Kidney glomerular epithelial cell (primary cell): ENCODE results near the gene MORC1.
"Not testable (repeated sequence)": the region's sequence is repeated elsewhere in the genome, so short reads cannot be mapped to it uniquely, and the experiment has no call there.

ENCODE experiments used
- DNase-seq: peaks from one replicate; lab custom pipeline; 2025; lab: John Stamatoyannopoulos, UW

Gene MORC1, protein sequence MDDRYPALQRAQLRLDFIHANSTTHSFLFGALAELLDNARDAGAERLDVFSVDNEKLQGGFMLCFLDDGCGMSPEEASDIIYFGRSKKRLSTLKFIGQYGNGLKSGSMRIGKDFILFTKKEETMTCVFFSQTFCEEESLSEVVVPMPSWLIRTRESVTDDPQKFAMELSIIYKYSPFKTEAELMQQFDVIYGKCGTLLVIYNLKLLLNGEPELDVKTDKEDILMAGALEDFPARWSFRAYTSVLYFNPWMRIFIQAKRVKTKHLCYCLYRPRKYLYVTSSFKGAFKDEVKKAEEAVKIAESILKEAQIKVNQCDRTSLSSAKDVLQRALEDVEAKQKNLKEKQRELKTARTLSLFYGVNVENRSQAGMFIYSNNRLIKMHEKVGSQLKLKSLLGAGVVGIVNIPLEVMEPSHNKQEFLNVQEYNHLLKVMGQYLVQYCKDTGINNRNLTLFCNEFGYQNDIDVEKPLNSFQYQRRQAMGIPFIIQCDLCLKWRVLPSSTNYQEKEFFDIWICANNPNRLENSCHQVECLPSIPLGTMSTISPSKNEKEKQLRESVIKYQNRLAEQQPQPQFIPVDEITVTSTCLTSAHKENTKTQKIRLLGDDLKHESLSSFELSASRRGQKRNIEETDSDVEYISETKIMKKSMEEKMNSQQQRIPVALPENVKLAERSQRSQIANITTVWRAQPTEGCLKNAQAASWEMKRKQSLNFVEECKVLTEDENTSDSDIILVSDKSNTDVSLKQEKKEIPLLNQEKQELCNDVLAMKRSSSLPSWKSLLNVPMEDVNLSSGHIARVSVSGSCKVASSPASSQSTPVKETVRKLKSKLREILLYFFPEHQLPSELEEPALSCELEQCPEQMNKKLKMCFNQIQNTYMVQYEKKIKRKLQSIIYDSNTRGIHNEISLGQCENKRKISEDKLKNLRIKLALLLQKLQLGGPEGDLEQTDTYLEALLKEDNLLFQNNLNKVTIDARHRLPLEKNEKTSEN

GRCh38 chr3:109117939-109118338, at the start of gene MORC1:
Gene MORC1 (minus strand): TSS chr3:109118134. CDS start chr3:109118059, 75 bp downstream.
- no peak for DNase-seq

- no peak for DNase-seq
These were observed 48.0 kb upstream of the MORC1 start for GRCh38 chr3:109165905-109166304.

GRCh38 chr3:109161487-109162123, 43.7 kb upstream of the MORC1 start:
- DNase-seq, result peak; percentile 77

- DNase-seq, result peak; percentile 65
These were observed 37.9 kb upstream of the MORC1 start for GRCh38 chr3:109155828-109156227.

DNA sequence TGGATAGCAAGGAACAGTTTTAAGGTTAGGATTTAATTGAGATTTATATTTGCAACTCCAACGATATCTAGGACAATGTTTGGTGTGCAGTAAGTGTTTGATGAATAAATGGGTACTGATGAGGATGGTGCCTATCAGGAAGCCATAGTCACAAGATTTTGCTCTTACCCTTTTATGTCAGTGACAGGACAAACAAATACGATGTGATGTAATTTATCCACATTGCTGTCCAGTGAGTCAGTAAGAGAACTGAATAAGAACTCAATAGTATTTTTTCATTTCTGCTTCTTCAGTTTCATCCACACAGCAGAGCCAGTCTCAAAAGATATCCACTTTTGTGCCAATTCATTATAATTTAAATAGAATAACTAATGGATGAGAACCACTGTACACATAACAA, 37.0 kb upstream of the MORC1 start:
- DNase-seq, result peak; percentile 48

- DNase-seq, result no peak
These were observed 34.4 kb upstream of the MORC1 start for GRCh38 chr3:109152320-109152719.

DNA sequence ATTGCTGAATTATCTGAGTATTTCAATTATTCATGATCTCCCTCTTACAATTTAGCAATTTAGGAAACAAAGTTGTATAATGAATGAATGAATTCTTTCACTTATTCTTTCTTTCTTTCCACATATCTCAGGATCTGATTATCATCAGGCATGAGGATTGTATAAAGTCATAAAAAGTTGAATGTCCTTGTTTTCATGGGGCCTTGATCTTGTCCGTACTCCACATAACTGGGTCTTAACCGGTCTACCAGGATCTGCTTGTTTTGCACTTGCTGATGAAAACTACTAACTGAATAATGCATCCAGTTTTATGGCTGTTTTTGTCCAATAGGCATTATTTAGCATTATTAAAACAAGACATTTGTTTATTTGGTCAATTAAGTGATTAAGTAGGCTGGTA, 31.1 kb upstream of the MORC1 start:
- DNase-seq, result no peak

- DNase-seq, result no peak
These were observed 25.7 kb upstream of the MORC1 start for GRCh38 chr3:109143646-109144045.

DNA sequence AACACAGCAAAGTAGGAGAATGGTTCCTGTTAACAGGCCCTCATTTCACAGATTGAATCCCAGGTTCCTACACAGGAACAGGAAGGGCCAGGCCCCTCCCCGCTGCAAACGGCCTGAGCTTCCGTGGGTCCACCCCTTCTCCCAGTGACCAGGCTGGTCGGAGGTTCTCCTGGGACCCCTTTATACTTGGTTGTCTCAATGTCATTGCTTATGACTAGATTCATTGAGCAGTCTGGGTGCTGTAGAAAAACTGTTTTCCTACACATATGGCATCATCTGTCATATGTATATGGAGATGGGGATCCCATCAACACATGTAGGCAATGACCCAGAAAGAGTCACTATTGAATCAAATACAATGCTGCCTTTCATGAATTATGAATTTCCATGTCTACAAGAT, 22.4 kb upstream of the MORC1 start:
- DNase-seq, result no peak

DNA sequence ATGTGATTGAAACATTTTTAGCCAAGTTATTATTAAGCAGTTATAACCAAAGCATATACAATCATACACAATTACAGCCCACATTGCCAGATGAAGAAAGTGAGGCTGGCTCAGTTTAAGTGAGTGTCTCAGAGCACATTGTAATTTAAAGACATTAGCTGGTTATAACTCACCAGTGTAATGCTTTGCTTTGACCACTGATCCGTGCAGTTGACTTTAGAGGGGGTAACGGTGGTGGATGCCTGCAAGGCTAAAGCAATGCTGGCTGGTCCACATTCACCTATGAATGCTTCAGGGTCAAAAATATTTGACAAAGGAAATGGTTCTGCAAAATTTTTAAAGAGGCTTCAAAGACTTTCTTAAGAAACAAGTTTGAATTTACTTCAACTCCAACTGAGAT, 19.8 kb upstream of the MORC1 start:
- peak; percentile 63 for DNase-seq

DNA sequence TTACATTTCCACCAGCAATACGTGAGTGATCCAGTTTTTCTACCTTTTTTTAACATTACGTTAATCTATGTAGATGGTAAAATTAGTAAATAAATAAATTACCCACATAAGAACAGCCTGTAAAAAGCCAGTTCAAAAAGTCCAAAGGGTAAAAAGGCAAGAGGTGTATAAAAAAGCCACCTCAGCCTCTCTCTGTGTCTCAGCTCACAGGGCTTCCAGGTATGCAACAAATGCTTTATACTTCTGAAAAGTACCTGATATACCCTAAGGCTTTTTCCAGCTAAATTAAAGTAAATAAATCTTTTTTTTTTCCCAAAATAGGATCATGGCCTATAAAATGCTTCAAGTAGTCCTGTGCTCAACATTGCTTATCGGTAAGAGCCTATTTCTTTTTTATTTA, 18.6 kb upstream of the MORC1 start, which contains the start of gene C3orf85:
C3orf85 (plus strand) TSS at position 197 of the 400 bp plus-strand sequence; CDS start at position 326, 129 bp downstream.
- DNase-seq, result no peak

DNA sequence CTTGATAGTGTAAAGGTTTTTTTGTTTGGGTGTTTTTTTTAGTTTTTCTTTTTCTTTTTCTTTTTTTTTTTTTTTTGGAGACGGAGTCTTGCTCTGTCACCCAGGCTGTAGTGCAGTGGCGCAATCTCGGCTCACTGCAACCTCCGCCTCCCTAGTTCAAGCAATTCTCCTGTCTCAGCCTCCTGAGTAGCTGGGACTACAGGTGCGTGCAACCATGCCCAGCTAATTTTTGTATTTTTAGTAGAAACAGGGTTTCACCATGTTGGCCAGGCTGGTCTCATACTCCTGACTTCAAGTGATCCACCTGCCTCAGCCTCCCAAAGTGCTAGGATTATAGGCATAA, 15.5 kb upstream of the MORC1 start:
- DNase-seq, result not testable (repeated sequence)

- peak; percentile 91 for DNase-seq
These were observed 15.0 kb upstream of the MORC1 start for GRCh38 chr3:109132801-109133473.

DNA sequence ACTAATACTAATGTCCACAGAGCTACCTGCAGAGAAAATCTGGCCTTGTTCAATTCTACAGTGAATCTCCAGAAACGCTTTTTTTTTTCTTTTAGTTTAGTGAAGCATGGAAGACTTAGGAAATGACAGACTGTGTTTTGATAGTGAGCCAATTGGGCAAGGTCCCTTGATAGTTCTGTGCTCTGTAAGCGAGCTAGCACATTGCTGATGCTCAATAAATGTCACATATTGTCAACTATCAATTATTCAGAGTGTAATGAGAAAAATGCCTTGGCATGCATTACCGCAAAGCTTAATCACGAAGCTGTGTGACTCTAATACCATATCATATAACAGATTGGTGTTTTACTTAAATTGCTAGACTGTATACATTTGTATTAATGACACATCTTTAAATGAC, 13.3 kb upstream of the MORC1 start:
- peak; percentile 16 for DNase-seq

DNA sequence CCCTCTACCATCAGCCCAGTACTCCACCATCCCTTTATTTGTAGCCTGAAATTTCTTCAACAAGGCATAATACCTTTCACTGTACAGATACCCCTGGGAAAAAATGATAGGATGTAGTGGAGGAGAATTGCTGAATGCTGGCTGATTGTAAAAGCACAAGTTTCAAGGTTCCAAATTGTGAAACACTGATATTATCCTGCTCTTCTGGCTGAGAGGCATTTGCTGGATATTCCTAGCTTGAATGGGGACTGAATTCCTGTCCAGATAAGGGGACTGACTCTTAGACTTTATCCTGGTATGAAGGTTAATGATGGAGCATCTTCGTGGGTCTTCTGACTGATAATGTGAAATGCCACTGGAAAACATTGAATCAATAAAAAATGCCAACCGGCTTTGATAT, 9.6 kb upstream of the MORC1 start:
- DNase-seq, result no peak

DNA sequence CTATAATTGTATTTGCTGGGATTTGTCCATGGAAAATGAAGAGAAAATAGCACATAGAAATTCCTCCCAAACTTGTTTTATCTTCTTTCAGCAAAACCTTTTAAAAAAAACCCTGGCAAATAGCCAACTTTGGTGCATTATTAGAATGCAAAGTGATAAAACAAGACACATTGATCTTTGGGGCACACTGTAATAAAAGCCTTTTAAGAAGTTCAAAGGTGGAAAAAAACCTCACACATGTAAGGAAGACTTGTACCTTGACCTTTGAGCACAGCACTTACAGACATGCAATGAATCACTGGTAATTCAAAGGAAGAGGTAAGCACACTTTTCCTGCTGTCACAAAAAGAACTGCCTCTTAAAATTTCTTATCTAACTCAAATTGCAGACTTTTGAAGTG, 8.0 kb upstream of the MORC1 start:
- DNase-seq, result no peak

DNA sequence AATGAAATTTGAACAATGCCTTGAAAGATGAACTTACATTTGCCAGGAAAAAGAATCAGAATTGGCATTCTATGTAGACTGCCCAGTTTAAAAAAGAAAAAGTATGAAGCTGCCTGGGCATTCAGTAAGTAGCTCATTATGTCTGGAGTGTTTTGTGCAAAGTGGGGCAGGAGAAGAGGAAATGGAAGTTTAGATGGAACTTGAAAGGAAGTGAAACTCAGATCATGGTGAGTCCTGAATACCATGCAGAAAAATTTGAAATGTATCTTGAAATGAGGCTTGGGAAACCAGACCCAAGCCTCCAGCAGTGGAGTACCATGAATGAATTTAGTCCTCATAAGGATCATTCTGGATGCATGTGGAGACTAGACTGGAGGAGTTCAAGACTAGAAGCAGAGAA, 4.8 kb upstream of the MORC1 start:
- DNase-seq, result no peak

- no peak for DNase-seq
These were observed 650 bp upstream of the MORC1 start for GRCh38 chr3:109118584-109118983.

DNA sequence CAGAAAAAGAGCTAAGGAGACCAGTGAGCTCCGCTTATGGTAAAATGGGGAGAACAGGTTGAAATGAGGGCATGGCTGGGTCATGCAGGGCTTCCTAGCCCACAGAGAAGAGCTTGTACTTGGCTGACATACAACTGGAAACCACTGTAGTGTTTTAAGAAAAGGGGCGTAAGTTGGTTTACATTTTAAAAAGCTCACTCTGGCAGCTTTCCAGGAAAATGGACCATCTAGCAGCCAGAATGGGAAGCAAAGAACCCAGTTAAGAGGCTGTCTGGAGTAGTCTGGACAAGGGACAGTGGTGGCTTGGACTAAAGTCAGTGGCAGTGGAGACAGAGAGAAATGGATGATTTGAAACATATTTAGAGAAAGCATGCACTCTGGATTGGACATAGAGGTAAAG, 1.9 kb downstream of the MORC1 start:
- DNase-seq, result no peak

- DNase-seq, result no peak
These were observed 2.5 kb downstream of the MORC1 start for GRCh38 chr3:109115451-109115850.

DNA sequence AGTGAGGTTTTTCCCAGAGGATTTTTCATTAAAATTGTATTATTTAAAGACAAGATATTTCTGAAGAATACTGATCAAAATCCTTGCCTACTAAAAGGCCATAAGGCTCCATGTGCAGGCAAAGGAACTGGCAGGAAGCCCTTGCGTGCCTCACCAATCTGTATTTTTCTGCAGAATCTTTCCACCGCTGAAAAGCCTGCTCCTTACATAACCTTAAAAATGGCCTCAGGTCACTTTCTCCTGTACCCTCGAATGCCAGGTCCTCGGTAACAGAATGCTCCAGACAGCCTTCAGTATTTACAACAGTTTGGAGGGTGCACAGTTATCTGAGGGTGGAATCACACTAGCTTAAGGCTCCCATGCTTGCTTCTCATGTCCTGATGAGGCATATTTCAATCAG, 3.2 kb downstream of the MORC1 start:
- no peak for DNase-seq
